ENCODE data around the gene PRSS56.

Gene PRSS56

DNA sequence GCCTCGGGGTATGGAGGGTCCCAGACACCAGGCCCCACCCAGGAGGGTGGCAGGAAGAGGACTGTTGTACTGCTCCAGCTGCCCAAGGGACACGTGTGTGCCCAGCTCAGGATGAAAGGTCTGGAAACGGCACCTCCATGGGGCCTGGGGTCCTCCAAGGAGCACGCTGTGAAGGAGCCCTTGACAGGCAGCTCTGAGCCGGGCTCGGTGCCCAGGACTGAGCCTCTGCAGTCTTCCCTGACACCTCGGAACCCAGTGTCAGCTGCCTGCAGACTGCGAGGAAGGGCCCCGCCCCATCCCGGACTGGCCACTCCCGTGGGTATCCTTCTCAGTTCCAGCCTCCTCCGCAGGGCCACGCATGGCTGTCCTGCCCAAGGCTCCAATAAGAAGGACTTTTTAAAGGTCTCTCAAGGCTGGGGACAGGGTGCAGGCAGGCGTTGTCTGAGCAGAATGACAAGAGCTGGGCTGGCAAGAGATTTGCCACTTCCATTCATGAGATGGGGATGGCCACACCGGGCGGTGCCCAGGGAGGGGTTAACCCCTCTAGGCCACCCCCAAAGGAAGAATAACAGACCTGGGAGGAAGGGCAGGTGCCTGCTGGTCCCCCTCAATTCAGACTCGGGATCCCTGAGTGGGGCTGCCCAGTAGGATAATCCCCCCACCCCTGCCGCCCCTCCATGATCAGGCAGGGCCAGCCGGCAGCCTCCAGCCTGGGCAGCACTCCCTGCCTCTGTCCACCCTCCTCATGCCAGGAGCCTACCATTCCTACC is 41.4 kb upstream of the PRSS56 start:
- H3K4me3 ChIP-seq (ENCODE audit: low read depth, low read length), result no peak overlapping the region
- no peak for TF ChIP-seq CTCF (IDR thresholded peaks at IDR 0.05; ENCODE audit: insufficient read depth, low read length, missing control alignments)
- POLR2A ChIA-PET, result no interaction called here
- CTCF ChIA-PET, result no interaction called here
- DNase-seq (ENCODE audit: low read depth, low spot score), result no peak

GRCh38 chr2:232479341-232480200 is 40.6 kb upstream of the PRSS56 start:
- H3K4me3 ChIP-seq (ENCODE audit: low read depth, low read length), result no peak overlapping the region
- CTCF ChIA-PET, result no interaction called here
- no peak for DNase-seq (ENCODE audit: low read depth, low spot score)
- POLR2A ChIA-PET, result no interaction called here
- no peak for TF ChIP-seq CTCF (IDR thresholded peaks at IDR 0.05; ENCODE audit: insufficient read depth, low read length, missing control alignments)

- POLR2A ChIA-PET, result no interaction called here
- CTCF ChIA-PET, result no interaction called here
- H3K4me3 ChIP-seq (ENCODE audit: low read depth, low read length), result no peak overlapping the region
- no peak for DNase-seq (ENCODE audit: low read depth, low spot score)
- no peak for TF ChIP-seq CTCF (IDR thresholded peaks at IDR 0.05; ENCODE audit: insufficient read depth, low read length, missing control alignments)
Observed at GRCh38 chr2:232480201-232481190, 39.7 kb upstream of the PRSS56 start.

DNA sequence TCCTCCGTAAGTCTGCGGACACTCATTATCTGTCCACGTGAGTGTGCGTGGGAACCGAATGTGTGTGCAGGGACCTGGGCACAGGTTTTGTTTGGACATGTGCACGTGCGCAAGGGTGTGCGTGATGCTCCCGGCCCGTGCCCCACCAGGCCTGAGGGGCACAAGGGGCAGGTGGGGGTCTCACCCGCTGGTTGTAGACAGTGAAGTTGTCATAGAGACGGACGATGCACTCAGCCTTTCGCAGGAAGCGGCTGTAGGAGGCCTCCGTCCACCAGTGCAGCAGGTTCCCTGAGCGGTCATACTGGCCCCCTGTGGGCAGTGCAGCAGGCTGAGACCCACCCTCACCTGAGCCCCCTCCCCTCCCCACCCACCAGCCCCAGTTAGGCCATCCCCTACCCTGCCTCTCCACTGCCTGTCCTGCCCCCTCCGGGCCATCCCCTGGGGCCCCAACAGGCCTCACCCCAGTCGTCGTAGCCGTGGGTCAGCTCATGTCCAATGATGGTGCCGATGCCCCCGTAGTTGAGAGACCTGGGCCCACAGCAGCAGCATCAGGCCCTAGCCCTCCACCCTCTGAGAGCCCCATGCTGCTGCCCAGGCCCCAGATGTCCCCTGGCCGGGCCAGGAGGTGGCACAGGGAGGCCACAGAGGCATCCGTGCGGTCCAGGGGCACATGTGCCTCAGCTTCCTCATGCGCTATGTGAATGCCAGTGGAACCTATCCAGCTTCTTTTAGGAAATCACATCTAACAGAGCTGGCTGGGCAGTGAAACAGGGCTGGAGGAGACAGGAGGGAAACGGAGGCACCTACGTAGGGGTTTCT is 38.7 kb upstream of the PRSS56 start:
- DNase-seq (ENCODE audit: low read depth, low spot score), result no peak
- no peak for TF ChIP-seq CTCF (IDR thresholded peaks at IDR 0.05; ENCODE audit: insufficient read depth, low read length, missing control alignments)
- no peak overlapping the region for H3K4me3 ChIP-seq (ENCODE audit: low read depth, low read length)
- ChIA-PET POLR2A (no interaction called here), CTCF (interaction anchor here (1.0 to 1.3 kb wide), 2 partner anchors 40 to 43 kb away, joined by 3 read pairs; no protein-coding TSS in a partner anchor)

- POLR2A ChIA-PET, result no interaction called here
- CTCF ChIA-PET, result interaction anchor here (1.0 to 1.3 kb wide), 3 partner anchors 39 to 44 kb away, joined by 3 read pairs; no protein-coding TSS in a partner anchor
Observed at GRCh38 chr2:232482301-232483238, 37.6 kb upstream of the PRSS56 start.

More at GRCh38 chr2:232482301-232483238, 37.6 kb upstream of the PRSS56 start:
- TF ChIP-seq CTCF (IDR thresholded peaks at IDR 0.05; ENCODE audit: insufficient read depth, low read length, missing control alignments), result no peak
- no peak for DNase-seq (ENCODE audit: low read depth, low spot score)
- H3K4me3 ChIP-seq (ENCODE audit: low read depth, low read length), result no peak overlapping the region
